ENCODE data around the gene MAD1L1.

Gene MAD1L1

DNA sequence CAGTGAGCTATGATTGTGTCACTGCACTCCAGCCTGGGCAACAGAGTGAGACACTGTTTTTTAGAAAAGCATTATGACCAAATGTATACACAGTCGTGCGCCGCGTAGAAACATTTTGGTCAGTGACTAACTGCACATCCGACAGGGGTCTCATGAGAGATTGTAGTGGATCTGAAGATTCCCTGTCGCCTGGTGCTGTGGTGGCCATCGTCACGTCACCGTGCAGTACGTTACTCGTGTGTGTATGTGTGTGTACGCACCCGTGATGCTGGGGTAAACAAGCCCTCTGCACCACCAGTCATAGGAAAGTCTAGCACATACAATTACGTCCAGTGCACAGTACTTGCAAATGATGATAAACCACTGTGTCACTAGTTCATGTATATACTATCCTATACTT, 453.3 kb downstream of the MAD1L1 start:
- DNase-seq (ENCODE audit: low read depth): no peak

GRCh38 chr7:1777122-1777521, 455.6 kb downstream of the MAD1L1 start:
- no peak for DNase-seq (ENCODE audit: low read depth)

DNA sequence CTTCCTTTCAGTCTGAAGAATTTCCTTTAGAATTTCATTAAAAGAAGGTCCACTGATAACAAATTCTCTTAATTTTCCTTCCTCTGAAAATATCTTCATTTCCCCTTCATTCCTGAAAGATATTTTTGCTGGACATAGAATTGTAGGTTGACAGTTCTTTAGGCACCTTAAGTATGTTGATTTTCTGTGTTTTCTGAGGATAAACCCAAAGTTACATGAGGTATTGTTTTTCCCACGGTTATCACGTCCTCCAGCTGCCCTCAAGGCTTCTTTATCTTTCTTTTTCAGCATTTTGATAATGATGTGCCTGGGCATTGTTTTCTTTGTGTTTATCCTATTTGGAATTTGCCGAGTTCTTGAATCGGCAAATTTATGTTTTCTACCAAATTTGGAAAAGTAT, 457.4 kb downstream of the MAD1L1 start:
- no peak for DNase-seq (ENCODE audit: low read depth)

DNA sequence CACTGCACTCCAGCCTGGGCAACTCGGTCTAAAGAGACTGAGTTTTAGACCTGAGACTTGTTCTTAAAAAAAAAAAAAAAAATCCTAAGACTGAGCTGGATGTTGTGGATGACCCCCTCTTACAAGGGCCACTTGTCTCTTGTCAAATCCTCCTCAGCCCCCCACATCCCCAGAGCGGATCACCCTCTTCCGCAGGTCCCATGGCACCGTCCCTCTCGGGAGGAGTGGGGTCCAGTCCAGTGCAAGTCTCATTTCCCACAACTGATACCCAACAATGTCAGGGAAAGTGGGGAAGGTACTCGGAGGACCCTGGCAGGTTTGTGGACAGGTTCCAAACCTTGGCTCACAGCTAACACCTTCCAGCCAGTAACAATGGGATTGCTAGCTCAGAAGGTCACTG, 462.4 kb downstream of the MAD1L1 start:
- DNase-seq (ENCODE audit: low read depth): no peak

DNA sequence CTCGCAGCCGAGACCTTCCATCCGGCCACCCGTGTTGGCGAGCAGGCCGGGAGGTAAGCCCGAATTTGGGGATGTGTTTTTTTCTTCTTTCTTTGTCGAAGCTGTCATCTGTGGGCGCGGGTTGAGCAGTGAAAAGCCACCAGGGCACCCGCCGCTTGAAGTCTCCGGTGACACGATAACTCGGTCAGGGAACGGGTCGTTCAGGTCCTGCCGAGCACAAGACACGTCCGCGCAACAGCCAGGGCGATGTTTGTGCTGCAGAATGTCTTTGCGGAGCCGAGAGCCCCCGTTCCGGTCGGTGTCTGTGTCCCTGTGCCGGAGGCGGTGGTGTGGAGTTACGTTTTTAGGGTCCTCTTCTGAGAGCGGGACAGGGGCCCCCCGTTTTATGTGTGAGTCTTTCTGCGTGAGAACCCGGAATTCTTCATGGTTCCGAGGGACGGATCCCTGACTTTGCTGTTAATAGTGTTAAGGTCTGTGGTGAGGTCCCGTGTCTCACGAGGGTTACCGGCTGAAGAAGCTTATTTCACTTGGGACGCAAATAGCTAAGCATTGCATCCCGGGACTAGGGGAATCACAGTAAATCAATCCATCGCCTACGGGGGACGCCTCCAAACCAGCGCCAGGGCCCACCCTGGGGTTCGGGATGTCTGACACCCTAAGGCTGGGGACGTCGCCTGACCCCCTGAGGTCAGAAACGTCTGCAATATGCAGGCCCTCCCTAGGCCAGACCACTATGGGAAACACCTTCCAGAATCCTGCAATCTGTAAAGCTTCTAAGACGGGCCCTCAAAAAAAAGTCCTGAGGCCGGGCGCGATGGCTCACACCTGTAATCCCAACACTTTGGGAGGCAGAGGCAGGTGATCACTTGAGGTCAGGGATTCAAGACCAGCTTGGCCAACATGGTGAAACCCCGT, 463.2 kb downstream of the MAD1L1 start:
- no peak for DNase-seq (ENCODE audit: low read depth)

GRCh38 chr7:1768832-1769231, 463.9 kb downstream of the MAD1L1 start:
- DNase-seq (ENCODE audit: low read depth): no peak

GRCh38 chr7:1767524-1767923, 465.2 kb downstream of the MAD1L1 start:
- DNase-seq (ENCODE audit: low read depth): no peak
